Right ventricle myocardium superior (tissue), 1 donor: ENCODE measurements around the gene TENT4A. TPM values are rescaled to one million over a fixed set of nuclear protein-coding genes. Genes with fewer than 3 reads are reported as not detected.

Source experiments
- ATAC-seq: fragments of 200-7000 bp; cut with Tn5 transposase; one replicate; pipeline ENCODE4 v1.9.1; 2020; ENCODE audit warnings: mild to moderate bottlenecking; ENCODE audit not compliant: poor library complexity
- DNase-seq: peaks from one replicate; pipeline ENCODE4 v3.0.0-alpha.2; 2020
- intact Hi-C: fragments of 100-400 bp; cut with DNase I; formaldehyde crosslinking; loops from one replicate; pipeline ENCODE4 v1.11.2; 2022
- total RNA-seq: library from RNA; stranded (reverse); fragmentation: NEBNext Ultra II Directional; extraction: Animal tissue kit (Norgen Biotek cat#: 25700); gene quantifications from one replicate; pipeline ENCODE4 v1.2.1, GENCODE V29; 2021
- donor health status: DM: no; HTN: yes; CAD: no; lungs with severe emphysema.

The TENT4A gene
- total RNA-seq, 1 donor from 2014 or later = 10.8 TPM

- DNase-seq = no peak
- intact Hi-C loops = no loop called here
- ATAC-seq = no peak
Measured at GRCh38 chr5:6804766-6805501, 91.7 kb downstream of the TENT4A start.

- DNase-seq (no peak), ATAC-seq (no peak)
- intact Hi-C loops = no loop called here
Measured at GRCh38 chr5:6805841-6806240, 92.6 kb downstream of the TENT4A start.

Other genes with a start within 250 kb of the TENT4A start
- 30.1 TPM for gene NSUN2, start 80.4 kb upstream of the TENT4A start, total RNA-seq
- 2.1 TPM for gene SRD5A1, start 80.0 kb upstream of the TENT4A start, total RNA-seq